Endothelial cell of umbilical vein (primary cell): Measurements from ENCODE around the gene MAEA.

Experiments
- EZH2 ChIP-seq: IDR thresholded peaks from 2 replicates; pipeline ENCODE4 v1.6.1; 2012; ENCODE audit warnings: borderline replicate concordance, low read depth, mild to moderate bottlenecking, moderate library complexity, low read length, inconsistent platforms; ENCODE audit not compliant: severe bottlenecking
- FOS ChIP-seq: IDR thresholded peaks from 2 replicates; pipeline ENCODE4 v1.6.1; 2011; ENCODE audit warnings: mild to moderate bottlenecking, low read length, moderate library complexity, borderline replicate concordance; ENCODE audit not compliant: insufficient read depth
- JUN ChIP-seq: IDR thresholded peaks from 2 replicates; pipeline ENCODE4 v1.6.1; 2011; ENCODE audit warnings: borderline replicate concordance, low read depth; ENCODE audit not compliant: insufficient read length, insufficient read depth
- MYC ChIP-seq: IDR thresholded peaks from one replicate; pipeline ENCODE4 v1.6.1; 2011; ENCODE audit warnings: mild to moderate bottlenecking, low read depth, low read length
- POLR2A ChIP-seq: IDR thresholded peaks from 2 replicates; pipeline ENCODE4 v1.6.1; 2012; ENCODE audit warnings: low read depth, mild to moderate bottlenecking, control low read depth, low read length
- POLR2AphosphoS5 ChIP-seq: IDR thresholded peaks from 2 replicates; pipeline ENCODE4 v1.6.1; 2012; ENCODE audit warnings: low read depth, mild to moderate bottlenecking, control low read depth, low read length, moderate library complexity; ENCODE audit not compliant: insufficient read depth
- TF ChIP-seq, protein P1 (sequence below), 2 donors: IDR thresholded peaks; 1 replicate in 1 of 2; 2 replicates in 1 of 2; pipeline ENCODE4 v1.5.1; 2011; ENCODE audit warnings: low read length in 2 of 2, mild to moderate bottlenecking in 2 of 2, moderate library complexity in 2 of 2, control low read depth in 1 of 2, inconsistent platforms in 1 of 2, low read depth in 1 of 2; ENCODE audit not compliant: insufficient read depth in 1 of 2; ENCODE audit errors: extremely low read depth in 1 of 2
- TF ChIP-seq, protein P2 (sequence below): IDR thresholded peaks from 2 replicates; pipeline ENCODE4 v1.6.1; 2011; ENCODE audit not compliant: insufficient read depth, insufficient read length

DNA sequence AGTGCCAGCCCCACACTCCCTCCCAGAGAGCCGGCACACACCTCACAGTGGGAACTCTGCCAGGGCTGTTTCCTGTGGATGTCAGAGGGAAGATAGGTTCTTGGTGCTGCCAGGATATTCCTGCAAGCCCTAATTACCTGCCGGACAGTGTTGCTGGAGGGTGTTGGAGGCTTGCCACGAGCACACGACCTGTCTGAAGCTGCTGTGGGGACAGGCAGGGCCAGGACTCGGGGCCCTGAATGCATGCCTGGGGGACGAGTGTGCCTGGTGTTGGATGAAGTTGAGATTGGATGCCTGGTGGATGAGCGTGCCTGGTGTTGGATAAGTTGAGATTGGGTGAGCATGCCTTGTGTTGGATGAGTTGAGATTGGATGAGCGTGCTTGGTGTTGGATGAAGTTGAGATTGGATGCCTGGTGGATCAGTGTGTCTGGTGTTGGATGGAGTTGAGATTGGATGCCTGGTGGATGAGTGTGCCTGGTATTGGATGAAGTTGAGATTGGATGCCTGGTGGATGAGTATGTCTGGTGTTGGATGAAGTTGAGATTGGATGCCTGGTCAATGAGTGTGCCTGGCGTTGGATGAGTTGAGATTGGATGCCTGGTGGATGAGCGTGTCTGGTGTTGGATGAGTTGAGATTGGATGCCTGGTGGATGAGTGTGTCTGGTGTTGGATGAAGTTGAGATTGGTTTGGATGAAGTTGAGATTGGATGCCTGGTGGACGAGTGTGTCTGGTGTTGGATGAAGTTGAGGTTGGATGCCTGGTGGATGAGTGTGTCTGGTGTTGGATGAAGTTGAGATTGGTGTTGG lies 34.1 kb downstream of the MAEA start:
- TF ChIP-seq, protein P1, sequence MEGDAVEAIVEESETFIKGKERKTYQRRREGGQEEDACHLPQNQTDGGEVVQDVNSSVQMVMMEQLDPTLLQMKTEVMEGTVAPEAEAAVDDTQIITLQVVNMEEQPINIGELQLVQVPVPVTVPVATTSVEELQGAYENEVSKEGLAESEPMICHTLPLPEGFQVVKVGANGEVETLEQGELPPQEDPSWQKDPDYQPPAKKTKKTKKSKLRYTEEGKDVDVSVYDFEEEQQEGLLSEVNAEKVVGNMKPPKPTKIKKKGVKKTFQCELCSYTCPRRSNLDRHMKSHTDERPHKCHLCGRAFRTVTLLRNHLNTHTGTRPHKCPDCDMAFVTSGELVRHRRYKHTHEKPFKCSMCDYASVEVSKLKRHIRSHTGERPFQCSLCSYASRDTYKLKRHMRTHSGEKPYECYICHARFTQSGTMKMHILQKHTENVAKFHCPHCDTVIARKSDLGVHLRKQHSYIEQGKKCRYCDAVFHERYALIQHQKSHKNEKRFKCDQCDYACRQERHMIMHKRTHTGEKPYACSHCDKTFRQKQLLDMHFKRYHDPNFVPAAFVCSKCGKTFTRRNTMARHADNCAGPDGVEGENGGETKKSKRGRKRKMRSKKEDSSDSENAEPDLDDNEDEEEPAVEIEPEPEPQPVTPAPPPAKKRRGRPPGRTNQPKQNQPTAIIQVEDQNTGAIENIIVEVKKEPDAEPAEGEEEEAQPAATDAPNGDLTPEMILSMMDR (IDR thresholded peaks at IDR 0.05; ENCODE audit: extremely low read depth in 1 of 2, insufficient read depth in 1 of 2, low read depth in 1 of 2, low read length in 2 of 2), result no peak
- TF ChIP-seq POLR2A (no peak), MYC (no peak), POLR2AphosphoS5 (no peak), EZH2 (no peak), FOS (no peak), JUN (no peak)
- TF ChIP-seq, protein P2, sequence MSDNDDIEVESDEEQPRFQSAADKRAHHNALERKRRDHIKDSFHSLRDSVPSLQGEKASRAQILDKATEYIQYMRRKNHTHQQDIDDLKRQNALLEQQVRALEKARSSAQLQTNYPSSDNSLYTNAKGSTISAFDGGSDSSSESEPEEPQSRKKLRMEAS, result no peak
